Natural killer cell treated with Interleukin-12 subunit alpha and Interleukin-12 subunit beta and Interleukin-15 and Interleukin-18, amount 100 ng/mL, for 72 hours (primary cell): ENCODE data around the gene C13orf46. TPM values are rescaled to one million over a fixed set of nuclear protein-coding genes. Genes with fewer than 3 reads are reported as not detected.
"Not testable (repeated sequence)": the region's sequence is repeated elsewhere in the genome, so short reads cannot be mapped to it uniquely, and the experiment has no call there.

Source experiments
- ATAC-seq, 2 donors: fragments of 150-1000 bp; cut with Tn5 transposase in 1 of 2; sonication (Bioruptor Pico), chemical (Tn5 transposase) in 1 of 2; 2 replicates each; pipeline ENCODE4 v1.10.0; 2021
- DNase-seq: peaks from one replicate; pipeline ENCODE4 v3.0.0; 2022; ENCODE audit warnings: low spot score
- H3K27ac Mint-ChIP-seq, 2 donors: 1 replicate in 1 of 2; 2 replicates in 1 of 2; pipeline ENCODE4 v1.8.0; 2022; ENCODE audit warnings: mixed read lengths in 2 of 2, mild to moderate bottlenecking in 1 of 2, moderate library complexity in 1 of 2
- H3K27me3 Mint-ChIP-seq, 2 donors: 1 replicate in 1 of 2; 2 replicates in 1 of 2; pipeline ENCODE4 v1.8.0; 2022; ENCODE audit warnings: mixed read lengths in 2 of 2
- H3K36me3 Mint-ChIP-seq: one replicate; pipeline ENCODE4 v1.8.0; 2022; ENCODE audit warnings: mixed read lengths
- H3K4me1 Mint-ChIP-seq, 2 donors: 1 replicate in 1 of 2; 2 replicates in 1 of 2; pipeline ENCODE4 v1.8.0; 2022; ENCODE audit warnings: low read depth in 2 of 2, mixed read lengths in 2 of 2, mild to moderate bottlenecking in 1 of 2
- H3K4me3 Mint-ChIP-seq: one replicate; pipeline ENCODE4 v1.8.0; 2022; ENCODE audit warnings: mixed read lengths
- H3K9me3 Mint-ChIP-seq: 2 replicates; pipeline ENCODE4 v1.8.0; 2022; ENCODE audit warnings: mixed read lengths
- total RNA-seq, 2 donors: library from RNA; stranded (reverse); gene quantifications; one replicate each; pipeline ENCODE4 v1.2.3, GENCODE V29; 2022

The C13orf46 gene
- total RNA-seq, 2 donors from 2014 or later: 0.64 to 1.4 TPM

- Mint-ChIP-seq H3K36me3 (peaks cover 22% of the 10 kb centered on the region), H3K4me1 (peaks cover 6 to 13% of the 10 kb centered on the region in 2 donors), H3K4me3 (no peak overlapping the region), H3K9me3 (peaks cover 4% of the 10 kb centered on the region), H3K27me3 (peaks cover 32 to 52% of the 10 kb centered on the region in 2 donors), H3K27ac (no peak overlapping the region)
- ATAC-seq: no peak
- no peak for DNase-seq
Observed at GRCh38 chr13:113915012-113915763, 58.7 kb downstream of the C13orf46 start.

GRCh38 chr13:113914333-113915011 is 59.4 kb downstream of the C13orf46 start:
- no peak for DNase-seq
- ATAC-seq: no peak
- H3K27ac Mint-ChIP-seq: no peak overlapping the region
- peaks cover 6 to 13% of the 10 kb centered on the region in 2 donors for H3K4me1 Mint-ChIP-seq
- H3K36me3 Mint-ChIP-seq: peaks cover 22% of the 10 kb centered on the region
- peaks cover 32 to 55% of the 10 kb centered on the region in 2 donors for H3K27me3 Mint-ChIP-seq
- peaks cover 4% of the 10 kb centered on the region for H3K9me3 Mint-ChIP-seq
- no peak overlapping the region for H3K4me3 Mint-ChIP-seq

DNA sequence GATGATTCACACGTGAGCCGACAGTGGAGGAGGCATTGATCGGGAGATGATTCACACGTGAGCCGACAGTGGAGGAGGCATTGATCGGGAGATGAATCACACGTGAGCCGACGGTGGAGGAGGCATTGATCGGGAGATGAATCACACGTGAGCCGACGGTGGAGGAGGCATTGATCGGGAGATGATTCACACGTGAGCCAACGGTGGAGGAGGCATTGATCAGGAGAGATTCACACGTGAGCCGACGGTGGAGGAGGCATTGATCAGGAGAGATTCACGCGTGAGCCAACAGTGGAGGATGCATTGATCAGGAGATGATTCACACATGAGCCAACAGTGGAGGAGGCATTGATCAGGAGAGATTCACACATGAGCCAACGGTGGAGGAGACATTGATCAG is 60.0 kb downstream of the C13orf46 start:
- H3K36me3 Mint-ChIP-seq: peaks cover 22% of the 10 kb centered on the region
- ATAC-seq, H3K27ac Mint-ChIP-seq, H3K9me3 Mint-ChIP-seq, H3K4me3 Mint-ChIP-seq, DNase-seq: not testable (repeated sequence)
- peaks cover 37 to 61% of the 10 kb centered on the region in 2 donors for H3K27me3 Mint-ChIP-seq
- peaks cover 6 to 13% of the 10 kb centered on the region in 2 donors for H3K4me1 Mint-ChIP-seq

- DNase-seq, H3K4me3 Mint-ChIP-seq, H3K27ac Mint-ChIP-seq, H3K9me3 Mint-ChIP-seq, ATAC-seq: not testable (repeated sequence)
- H3K27me3 Mint-ChIP-seq: peaks cover 38 to 64% of the 10 kb centered on the region in 2 donors
- peaks cover 6 to 13% of the 10 kb centered on the region in 2 donors for H3K4me1 Mint-ChIP-seq
- H3K36me3 Mint-ChIP-seq: peaks cover 22% of the 10 kb centered on the region
Observed at GRCh38 chr13:113913408-113913807, 60.5 kb downstream of the C13orf46 start.

GRCh38 chr13:113912596-113912995 is 61.3 kb downstream of the C13orf46 start:
- Mint-ChIP-seq H3K36me3 (peaks cover 22% of the 10 kb centered on the region), H3K27ac (no peak overlapping the region), H3K4me1 (peaks cover 6 to 13% of the 10 kb centered on the region in 2 donors), H3K27me3 (peaks cover 43 to 68% of the 10 kb centered on the region in 2 donors), H3K9me3 (peaks cover 4% of the 10 kb centered on the region), H3K4me3 (no peak overlapping the region)
- DNase-seq: no peak
- ATAC-seq: no peak

DNA sequence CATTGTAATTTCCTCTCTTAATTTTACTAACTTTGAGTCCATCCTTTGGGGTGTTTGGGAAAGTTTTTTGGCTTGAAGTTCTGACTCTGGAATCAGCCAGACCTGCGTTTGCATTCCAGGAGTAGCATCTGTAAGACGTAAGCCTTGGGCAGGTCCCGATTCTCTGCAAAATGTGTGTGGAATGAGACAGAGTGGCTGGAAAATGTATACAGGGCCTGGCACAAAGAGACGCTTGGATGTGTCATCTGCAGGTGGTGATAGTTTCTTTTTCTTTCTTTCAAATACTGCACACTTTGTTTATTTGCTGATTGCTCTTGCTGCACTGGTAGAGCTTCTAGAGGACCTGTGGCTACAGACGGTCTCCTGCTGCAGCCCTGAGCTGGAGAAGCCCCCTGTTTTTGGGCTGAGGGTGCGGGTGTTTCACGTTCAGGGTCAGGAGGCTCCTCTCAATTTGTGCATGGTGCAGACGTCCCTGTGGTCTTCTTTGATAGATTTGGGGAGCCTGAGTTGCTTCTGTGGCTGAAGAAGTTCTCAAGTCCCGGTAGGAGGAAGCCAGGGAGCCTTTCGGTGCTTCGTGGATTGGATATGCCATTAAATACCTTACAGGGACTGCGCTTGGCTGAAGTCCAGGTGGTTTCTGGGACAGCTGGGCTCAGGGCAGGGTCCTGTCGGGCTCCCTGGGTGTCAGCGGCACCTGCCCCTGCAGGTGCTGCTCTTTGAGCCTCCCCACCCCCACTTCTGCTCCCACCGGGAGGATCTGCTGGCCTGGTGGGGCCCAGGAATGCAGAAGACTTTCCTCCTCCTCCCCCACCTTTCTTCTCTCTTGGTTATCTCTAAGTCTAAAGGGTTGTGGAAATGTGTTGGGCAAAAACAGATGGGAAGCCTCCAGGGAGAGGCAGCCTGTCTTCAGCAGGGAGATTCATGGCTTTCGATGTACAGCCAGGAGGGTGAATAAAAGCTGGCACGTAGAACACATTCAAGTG is 66.0 kb downstream of the C13orf46 start:
- Mint-ChIP-seq H3K36me3 (peaks cover 9% of the 10 kb centered on the region), H3K4me1 (no peaks in the 10 kb centered on the region)

DNA sequence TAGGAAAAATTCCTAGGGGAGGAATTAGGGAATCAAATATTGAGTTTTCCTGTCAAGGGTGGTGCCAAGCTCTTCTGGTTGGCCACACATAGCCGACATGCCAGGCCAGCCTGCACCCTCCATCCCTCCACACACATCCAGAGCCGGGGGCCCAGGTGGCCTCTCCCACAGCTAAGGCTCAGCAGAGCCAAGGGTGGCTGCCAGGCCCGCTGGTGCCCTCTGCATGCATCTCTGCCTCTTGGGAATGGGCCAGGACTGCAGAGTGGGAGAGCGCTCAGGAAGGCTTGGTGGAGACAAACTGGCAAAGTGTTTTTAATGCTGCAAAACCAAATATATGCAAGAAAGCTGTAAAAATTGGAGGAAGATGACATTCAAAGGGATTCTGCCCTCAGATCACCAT is 67.3 kb downstream of the C13orf46 start:
- Mint-ChIP-seq H3K4me1 (no peaks in the 10 kb centered on the region), H3K4me3 (no peak overlapping the region), H3K9me3 (no peaks in the 10 kb centered on the region), H3K27me3 (peaks cover 26 to 30% of the 10 kb centered on the region in 2 donors), H3K27ac (no peak overlapping the region), H3K36me3 (no peaks in the 10 kb centered on the region)
- DNase-seq (no peak), ATAC-seq (no peak)

More for the DNA sequence above, 66.0 kb downstream of the C13orf46 start:
- ATAC-seq (no peak), DNase-seq (no peak)
- Mint-ChIP-seq H3K27ac (no peak overlapping the region), H3K4me3 (no peak overlapping the region), H3K27me3 (peaks cover 35 to 44% of the 10 kb centered on the region in 2 donors), H3K9me3 (no peaks in the 10 kb centered on the region)

DNA sequence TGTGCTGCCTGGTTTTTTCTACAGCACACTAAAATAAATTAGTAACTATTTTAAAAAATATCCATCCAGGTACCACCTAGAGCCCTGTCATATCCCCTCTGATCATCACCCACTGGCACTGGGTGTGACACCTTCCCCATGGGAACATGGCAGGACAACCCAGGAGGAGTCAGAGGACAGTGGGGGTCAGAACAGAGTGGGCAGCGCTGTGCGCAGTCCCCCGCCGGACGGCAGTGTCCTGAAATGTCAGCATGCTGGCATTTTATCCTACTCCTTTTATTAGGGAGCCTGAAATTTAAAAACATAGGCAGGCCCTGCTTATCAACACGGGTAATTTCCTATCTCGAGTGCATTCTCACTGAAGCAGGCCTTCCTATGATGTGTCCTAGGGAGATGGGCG is 67.9 kb downstream of the C13orf46 start:
- Mint-ChIP-seq H3K4me3 (no peak overlapping the region), H3K27ac (no peak overlapping the region), H3K36me3 (no peaks in the 10 kb centered on the region), H3K9me3 (no peaks in the 10 kb centered on the region), H3K27me3 (peaks cover 21 to 24% of the 10 kb centered on the region in 2 donors), H3K4me1 (no peaks in the 10 kb centered on the region)
- DNase-seq (no peak), ATAC-seq (no peak)

GRCh38 chr13:113905018-113905417 is 68.9 kb downstream of the C13orf46 start:
- Mint-ChIP-seq H3K4me3 (no peak overlapping the region), H3K36me3 (no peaks in the 10 kb centered on the region), H3K9me3 (no peaks in the 10 kb centered on the region), H3K27me3 (peaks cover 15 to 17% of the 10 kb centered on the region in 2 donors), H3K4me1 (no peaks in the 10 kb centered on the region), H3K27ac (no peak overlapping the region)
- ATAC-seq (no peak), DNase-seq (no peak)

GRCh38 chr13:113904411-113904810 is 69.5 kb downstream of the C13orf46 start:
- Mint-ChIP-seq H3K4me3 (no peak overlapping the region), H3K9me3 (no peaks in the 10 kb centered on the region), H3K27me3 (peaks cover 13 to 17% of the 10 kb centered on the region in 2 donors), H3K4me1 (no peaks in the 10 kb centered on the region), H3K27ac (no peak overlapping the region), H3K36me3 (no peaks in the 10 kb centered on the region)
- ATAC-seq: no peak
- DNase-seq: no peak

GRCh38 chr13:113903912-113904311 is 70.0 kb downstream of the C13orf46 start:
- ATAC-seq (no peak), DNase-seq (no peak)
- Mint-ChIP-seq H3K27me3 (peaks cover 8 to 13% of the 10 kb centered on the region in 2 donors), H3K4me3 (no peak overlapping the region), H3K9me3 (no peaks in the 10 kb centered on the region), H3K36me3 (no peaks in the 10 kb centered on the region), H3K4me1 (no peaks in the 10 kb centered on the region), H3K27ac (no peak overlapping the region)
